ENCODE data around the gene ACAT2.
"Not testable (repeated sequence)": the region's sequence is repeated elsewhere in the genome, so short reads cannot be mapped to it uniquely, and the experiment has no call there.

The ACAT2 gene

DNA sequence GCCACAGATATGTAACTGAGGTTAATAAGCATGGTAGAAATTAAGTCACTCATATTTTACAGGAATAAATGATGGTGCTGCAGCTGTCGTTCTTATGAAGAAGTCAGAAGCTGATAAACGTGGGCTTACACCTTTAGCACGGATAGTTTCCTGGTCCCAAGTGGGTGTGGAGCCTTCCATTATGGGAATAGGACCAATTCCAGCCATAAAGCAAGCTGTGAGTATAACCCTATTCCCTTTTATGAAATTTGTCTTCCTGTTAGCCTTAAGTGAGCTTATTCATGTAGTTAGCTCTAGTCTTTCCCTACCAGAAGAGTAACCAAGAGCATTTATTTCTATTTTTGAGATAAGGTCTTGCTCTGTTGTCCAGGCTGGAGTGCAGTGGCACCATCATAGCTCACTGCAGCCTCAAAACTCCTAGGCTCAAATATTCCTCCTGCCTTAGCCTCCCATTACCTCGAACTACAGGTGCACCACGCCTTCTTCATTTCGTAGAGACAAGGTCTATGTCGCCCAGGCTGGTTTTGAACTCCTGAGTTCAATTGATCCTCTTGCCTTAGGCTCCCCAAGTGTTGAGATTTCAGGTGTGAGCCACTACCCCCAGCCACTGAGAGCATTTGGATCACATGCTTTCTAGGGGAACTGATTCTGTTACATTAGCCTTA is 15.5 kb downstream of the ACAT2 start:
- DNase-seq = no peak

DNA sequence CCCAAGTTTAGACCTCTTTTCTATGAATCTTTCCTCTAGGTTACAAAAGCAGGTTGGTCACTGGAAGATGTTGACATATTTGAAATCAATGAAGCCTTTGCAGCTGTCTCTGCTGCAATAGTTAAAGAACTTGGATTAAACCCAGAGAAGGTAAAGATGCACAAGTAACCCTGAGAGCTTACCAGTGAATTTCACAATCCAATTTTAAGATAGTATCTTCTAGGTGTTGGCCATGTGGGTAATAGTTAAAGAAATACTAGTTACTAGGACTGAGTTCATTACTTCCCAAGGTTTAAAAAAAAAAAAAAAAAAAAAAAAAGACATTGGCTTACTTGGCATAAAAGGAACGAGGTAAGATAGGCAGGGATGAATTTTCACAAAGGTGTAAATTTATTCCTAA is 16.3 kb downstream of the ACAT2 start:
- no peak for DNase-seq

DNA sequence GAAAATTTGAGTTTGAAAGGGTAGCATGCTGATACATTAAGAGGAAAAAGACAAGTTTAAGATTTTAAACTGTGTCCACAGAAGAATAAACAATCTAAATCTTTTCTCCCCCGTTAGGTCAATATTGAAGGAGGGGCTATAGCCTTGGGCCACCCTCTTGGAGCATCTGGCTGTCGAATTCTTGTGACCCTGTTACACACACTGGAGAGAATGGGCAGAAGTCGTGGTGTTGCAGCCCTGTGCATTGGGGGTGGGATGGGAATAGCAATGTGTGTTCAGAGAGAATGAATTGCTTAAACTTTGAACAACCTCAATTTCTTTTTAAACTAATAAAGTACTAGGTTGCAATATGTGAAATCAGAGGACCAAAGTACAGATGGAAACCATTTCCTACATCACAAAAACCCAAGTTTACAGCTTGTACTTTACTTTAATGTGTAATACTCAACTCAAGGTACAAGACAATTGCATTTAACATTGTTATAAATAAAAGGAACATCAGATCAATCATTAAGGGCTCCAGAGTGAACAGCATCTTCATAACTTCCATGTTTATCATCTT is 16.8 kb downstream of the ACAT2 start:
- DNase-seq = no peak

DNA sequence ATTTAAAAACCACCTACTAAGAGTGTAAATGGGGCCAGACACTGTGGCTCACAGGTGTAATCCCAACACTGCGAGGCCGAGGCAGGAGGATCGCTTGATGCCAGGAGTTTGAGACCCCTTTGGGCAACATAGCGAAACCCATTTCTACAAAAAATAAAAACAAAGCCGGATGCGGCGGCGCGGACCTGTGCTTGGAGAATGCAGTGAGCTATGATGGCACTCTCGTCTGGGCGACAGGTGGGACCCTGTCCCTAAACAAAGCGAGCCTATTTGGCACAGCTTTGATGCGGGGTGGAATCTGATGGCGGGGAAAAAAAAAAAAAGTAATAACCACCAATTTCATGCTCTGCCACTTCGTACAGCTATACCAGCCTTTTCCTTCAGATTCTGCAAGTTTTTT is 26.4 kb downstream of the ACAT2 start:
- no peak for DNase-seq

DNA sequence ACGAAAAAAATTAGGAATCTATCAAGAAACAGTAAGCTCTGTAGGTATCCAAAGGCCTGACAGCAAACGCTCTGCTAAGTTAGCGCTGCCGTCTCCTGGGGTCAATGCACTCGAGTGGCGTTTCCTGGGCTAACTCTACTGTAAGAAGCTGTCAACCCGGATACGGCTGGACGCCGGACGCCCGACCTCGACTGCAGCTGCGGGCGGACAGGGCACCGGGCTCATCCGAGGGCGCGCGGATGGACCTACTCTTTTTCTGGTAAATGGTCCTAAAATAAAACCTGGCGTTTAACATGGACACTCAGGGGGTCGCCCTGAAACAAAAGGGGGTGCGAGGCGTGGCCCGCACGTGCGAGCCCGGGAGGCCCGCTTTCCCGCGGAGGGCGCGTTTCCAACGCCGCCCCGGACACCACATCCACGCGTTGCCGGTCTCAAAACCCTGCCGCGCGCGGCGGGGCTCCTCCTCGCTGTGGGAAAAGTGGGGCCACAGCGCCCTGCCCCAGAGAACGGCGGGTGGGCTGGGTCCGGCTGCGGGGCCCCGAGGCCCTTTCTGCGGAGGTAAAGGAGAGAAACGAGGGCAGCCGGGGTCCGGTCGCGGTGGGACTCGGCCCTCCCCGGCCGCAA is 27.0 kb downstream of the ACAT2 start:
- DNase-seq = peak; percentile 11 to 29

DNA sequence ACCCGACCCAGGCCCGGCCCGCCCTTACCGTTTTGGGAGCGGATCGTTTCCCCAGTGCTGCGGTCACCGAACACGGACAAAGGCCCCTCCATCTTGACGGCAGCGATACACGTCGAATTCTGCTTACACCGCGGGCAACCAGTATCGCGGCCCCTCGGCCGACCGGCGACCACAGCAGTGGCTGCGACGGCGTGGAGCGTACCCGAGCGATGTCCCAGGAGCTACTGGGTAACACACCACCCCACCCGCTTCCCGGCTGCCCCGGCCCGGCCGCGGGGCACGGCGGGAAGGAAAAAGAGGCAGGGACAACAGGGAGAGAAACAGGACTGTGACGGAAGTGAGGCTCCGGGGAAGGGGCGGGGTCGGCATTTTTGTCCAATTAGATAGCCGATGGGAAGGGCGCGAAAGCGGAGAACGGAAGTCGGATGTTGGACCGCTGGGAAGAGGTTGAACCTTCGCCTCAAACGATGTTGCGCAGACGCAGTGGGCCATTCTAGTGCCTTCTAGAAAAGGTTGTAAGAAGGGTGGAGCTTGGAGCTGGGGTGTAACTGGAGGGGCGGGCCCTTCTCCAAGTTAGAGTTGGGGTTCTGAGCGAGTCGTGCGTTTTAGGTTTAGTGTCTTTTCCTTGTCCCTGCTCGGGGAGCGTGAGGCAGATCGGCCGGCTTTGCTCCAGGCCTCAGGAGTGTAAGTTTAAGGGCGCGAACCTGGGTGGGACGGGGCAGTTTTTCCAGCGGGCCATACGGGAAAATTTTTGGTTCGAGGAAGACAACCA is 27.7 kb downstream of the ACAT2 start, which contains the start of gene TCP1:
Gene TCP1 (minus strand): TSS at position 226 of the 772 bp plus-strand sequence. CDS start 134 bp downstream, at position 92.
- DNase-seq = peak; percentile 99

DNA sequence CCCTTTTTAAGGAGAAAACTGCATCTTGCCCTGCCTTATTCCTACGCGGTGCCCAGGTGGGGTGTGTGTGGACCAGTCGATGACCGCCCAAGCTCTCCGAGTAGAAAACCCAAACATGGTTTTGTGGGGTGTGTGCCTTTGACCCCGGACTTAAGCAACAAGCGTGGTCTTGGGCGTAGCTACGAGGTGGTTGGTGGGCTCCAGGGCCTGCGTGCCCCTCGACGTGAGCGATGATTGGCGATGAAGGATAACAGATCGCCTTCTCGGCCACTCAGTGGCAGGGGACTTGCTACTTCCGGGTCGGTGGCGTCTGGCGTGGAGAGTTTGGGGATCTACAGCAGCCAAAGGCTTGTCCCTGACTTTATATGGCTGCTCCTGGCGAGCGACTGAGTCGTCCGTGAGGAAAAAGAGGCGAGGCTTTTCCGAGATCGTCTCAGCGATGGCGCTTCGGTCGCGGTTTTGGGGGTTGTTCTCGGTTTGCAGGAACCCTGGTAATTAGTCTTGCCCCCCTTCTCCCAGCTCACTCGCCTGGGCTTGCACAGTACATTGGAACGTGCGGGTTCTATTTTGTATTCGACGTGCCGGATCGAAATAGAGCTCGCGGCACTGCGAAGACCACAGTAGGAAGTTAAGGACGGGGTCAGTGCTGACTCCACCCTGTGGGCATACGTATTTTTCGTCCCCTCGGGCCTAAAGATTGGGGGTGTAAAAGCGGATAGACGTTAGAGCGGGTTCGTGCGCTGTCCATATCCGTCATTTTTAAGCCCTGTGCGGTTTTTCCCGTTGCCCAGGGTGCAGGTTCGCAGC is 28.5 kb downstream of the ACAT2 start, which contains the start of gene MRPL18:
Gene MRPL18 (plus strand): TSS at position 319 of the 807 bp plus-strand sequence. CDS start 121 bp downstream, at position 440.
- DNase-seq = peak; percentile 89 to 91

DNA sequence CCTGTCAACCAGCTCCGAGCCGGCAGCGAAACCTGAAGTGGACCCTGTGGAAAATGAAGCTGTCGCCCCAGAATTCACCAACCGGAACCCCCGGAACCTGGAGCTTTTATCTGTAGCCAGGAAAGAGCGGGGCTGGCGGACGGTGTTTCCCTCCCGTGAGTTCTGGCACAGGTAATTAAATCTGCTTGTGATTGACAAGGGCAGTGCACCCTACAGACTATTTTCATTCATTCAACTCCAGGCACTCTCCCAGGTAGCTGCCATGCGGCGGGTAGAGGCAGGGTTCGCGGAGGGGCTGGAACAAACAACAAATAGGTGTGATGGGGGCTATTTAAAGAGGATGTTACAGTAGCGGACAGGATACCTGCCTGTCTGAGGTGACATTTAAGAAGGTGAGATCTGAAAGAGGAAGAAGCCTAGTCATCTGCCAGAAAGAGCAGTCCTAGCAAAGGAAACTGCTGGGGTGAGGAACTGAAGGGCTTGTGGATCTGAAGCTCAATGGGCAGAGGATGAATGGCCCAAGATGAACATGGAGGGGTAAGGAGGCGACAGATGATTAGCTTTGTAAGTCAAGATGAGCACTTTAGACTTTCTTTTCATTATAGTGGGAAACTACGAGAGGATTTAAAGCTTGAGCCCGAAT is 29.2 kb downstream of the ACAT2 start:
- peak in 1 of 2 donors; percentile 26 for DNase-seq

DNA sequence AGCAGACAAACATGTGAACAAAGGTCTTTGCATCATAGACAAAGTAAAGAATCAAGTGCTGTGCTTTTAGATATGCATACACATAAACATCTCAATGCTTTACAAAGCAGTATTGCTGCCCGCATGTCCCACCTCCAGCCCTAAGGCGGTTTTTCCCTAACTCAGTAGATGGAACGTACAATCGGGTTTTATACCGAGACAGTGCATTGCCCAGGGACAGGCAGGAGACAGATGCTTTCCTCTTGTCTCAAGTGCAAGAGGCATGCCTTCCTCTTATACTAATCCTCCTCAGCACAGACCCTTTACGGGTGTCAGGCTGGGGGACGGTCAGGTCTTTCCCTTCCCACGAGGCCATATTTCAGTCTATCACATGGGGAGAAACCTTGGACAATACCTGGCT is 33.1 kb downstream of the ACAT2 start:
- not testable (repeated sequence) for DNase-seq

DNA sequence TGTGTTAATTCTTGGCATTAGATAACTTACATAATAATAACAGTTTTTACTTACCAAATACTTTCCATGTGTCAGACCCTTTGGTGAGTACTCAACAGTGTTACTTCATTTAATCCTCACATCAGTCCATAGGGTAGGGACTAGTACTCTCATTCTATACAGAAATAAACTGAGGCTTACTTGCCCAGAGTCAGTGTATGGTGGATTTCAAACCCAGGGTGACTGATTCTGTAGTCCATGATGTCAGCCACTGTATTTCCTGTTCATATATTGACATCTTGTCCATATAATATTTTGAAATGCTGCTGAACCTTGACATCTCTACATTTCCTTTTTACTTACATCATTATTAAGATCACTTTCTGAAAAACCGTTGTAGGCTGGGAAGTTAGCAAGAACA is 35.7 kb downstream of the ACAT2 start:
- no peak for DNase-seq

DNA sequence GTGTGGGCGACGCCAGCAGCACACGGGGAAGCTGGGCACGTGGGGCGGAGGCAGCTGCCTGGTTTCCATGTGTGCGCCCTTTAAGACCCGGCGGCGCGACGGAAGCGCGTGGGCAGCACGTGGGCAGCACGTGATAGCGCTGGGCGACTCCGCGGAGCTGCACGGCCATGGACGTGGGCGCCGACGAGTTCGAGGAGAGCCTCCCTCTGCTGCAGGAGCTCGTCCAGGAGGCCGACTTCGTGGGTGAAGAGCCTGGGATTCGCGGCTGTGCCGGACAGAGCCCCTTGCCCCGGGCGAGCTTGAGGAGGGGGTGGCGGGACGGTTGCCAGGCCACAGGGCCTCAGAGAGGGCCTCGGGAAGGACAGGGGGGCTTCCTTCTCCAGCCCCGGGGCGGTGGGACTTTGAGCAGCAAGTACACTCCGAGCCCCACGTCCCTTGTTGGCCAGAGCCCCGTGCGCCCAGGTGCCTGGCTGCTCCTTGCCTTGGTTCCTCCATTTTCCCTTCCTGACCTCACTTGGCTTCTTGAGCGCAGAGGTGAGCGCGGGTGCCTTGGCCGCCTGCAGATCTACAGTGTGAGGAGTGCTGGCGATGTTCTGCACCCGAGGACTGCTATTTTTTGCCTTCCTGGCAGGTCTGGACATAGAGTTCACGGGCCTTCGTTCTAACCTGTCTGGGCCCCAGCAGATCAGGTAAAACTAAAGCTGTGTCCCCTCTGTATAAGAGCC is 38.5 kb downstream of the ACAT2 start, which contains the start of gene PNLDC1:
Gene PNLDC1 (plus strand): TSS at position 136 of the 725 bp plus-strand sequence. CDS start 32 bp downstream, at position 168.
- no peak for DNase-seq

DNA sequence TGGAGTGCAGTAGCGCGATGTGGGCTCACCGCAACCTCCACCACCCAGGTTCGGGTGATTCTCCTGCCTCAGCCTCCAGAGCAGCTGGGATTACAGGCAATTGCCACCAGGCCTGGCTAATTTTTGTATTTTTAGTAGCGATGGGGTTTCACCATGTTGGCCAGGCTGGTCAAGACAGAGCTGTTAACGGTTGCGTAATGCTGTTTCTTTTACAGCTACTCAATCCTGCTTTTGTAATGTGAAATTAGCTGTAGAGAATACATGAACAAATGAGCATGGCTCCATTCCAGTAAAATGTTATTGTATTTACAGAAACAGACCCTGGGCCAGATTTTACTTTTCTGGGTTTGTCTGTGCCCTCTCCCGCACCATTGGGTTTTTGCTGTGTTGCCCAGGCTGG is 40.1 kb downstream of the ACAT2 start:
- no peak for DNase-seq

DNA sequence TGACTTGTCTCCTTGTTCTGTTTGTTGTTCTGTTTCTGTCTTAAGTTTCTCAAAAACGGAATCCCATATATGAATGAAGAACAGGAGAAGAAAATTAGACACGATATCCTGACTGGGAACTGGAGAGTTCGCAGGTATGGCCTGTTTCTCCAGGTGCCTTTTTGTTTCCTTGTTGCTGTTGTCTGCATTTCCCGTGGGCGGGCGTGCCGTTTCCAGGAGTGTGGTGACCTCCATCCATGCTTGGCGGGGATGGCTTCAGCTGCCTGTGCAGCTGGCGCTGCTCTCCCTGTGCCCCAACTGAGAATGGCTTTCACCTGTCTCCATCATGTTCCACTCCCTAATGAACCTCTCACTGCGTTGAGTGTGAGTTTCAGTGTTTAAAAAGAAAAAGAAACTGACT is 42.7 kb downstream of the ACAT2 start:
- no peak for DNase-seq

DNA sequence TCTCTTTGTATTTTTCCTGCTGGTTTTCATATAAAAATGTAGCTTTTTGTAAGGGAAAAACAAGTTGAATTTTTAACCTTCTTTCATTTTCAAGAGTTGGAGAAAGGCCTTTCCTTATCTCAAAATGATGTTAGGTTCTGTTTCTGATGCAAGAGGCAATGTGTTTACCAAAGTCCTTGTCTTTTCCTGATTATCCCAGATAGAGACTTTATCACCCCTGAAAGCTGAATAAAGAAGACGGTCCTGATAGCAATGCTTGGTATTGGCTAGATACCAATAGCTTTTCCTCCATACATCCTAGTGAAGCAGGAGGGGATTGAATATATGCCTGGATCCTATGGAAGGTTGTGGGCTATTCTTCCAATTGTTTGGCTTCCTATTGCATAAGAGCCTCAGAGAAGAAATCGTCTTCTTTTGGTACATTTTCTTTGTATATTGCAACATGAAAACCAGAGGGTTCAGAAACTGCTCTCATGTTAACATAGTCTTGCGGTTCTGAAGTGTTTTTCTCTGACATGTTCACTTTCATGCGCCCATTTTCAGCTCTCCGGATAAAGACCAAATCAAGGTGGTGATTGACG is 43.7 kb downstream of the ACAT2 start:
- DNase-seq = no peak

DNA sequence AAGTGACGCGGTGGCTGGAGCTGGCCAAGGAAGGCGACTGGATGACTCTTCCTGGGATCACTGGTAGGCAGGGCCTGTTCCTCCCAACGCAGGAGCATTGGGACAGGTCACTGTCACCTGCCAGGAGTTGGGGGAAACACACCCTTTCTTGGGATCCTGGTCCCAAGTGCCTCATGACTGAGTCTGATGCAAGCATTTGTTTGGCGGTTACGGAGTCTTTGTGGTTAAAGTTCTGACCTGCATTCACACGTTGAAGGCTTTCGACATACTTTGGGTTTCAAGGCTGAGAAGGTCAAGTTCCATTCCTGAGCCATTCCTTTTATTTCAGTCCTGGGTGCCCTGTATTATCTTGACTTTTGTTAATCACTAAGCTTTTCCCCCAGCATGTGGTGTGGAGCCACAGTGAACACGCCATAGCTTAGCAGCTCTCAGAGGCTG is 44.2 kb downstream of the ACAT2 start:
- no peak for DNase-seq

DNA sequence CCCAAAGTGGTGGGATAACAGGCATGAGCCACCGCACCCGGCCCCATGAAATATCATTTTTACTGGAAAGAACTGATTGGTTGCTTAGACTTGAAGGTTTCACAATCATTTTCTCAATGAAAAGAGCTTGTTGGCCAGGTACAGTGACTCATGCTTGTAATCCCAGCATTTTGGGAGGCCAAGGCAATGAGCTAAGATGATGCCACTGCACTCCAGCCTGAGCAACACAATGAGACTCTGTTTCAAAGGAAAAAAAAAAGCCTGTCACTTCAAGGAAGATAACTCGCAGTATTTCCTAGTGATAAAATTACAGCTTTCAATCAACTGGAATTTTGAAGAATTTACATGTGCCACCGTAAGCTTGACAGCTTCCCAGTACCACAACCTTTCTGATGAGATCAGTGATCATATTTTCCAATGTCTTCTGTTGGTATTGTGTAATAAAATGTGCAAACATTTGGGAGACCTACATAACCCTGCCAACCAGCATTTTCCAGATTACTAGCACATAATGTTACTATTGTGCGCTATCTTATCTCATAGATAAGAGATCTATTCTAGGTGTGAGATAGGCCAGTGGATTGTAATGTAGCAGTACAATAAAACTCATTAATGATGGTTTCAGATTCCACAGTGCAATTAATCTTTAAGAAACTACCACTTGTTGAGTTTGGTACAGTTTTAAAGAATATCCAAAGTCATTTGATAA is 45.5 kb downstream of the ACAT2 start:
- DNase-seq = no peak

DNA sequence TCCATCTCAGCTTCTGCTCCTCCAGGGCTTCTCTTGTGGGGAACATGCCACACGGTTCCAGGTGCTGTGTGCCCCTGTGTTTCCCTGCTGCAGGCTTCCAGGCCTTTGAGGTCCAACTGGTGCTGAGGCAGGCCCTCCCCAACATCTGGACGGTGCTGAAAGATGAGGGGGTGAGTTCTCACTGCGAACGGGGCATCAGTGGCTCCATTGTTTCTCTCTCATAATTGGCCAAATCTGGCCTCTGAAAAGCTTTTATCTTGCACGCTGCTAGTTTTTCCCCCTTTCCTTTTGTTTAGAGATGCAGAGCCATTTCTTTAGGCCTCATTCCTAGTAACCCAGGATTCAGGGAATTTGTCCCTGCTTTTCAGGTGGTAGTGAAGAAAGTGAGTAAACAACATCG is 46.8 kb downstream of the ACAT2 start:
- no peak for DNase-seq

DNA sequence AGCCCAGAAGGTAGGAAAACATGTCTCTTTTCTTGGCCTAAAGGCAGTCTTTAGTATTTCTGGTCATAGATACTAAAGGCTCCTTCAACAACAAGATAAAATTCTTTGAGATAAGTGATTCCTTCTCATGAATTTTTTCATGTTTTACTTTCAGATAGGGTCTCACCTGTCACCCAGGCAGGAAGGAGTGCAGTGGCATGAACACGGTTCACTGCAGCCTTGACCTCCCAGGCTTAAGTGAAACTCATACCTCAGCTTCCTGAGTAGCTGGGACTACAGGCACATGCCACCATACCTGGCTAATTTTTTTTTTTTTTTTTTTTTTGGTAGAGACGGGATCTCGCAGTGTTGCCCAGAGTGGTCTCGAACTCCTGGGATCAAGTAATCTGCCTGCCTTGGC is 47.3 kb downstream of the ACAT2 start:
- no peak for DNase-seq

DNA sequence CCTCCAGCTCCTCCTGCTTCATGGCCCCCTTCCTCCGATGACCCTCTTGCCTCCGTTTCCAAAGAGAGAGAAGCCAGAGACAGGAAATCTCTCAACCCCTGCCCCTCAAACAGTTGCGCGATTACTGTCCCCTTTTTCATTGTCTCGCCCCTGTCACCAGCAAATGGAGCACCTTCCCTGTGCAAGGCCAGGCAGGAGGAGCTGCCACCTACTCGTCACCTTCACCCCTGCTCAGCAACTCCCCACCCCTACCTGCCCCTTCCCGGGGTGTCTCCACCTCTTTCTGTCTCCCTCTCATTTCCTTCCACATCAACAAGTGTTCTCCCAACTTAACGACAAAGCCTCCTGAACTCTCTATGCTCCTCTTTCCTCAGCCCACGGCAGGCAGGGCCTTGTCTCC is 51.9 kb downstream of the ACAT2 start:
- no peak for DNase-seq

DNA sequence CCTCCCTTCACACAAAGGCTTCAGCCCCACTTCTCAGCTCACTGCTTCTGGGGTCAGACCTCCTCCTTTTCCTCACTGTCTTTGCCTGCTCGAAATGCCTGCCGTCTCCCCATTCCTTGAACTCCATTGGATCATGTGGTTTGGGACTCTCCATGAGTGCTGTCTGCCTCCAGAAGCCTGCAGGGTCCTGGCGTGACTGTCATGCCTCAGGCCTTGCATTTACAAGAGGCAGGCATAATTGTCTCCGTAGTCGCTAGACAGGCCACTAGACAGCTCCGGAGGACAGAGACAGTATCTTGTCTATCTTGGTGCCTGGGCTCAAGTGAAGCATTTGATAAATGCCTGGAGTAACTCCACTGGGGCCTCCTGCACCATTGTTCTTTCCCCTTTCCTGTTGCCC is 53.6 kb downstream of the ACAT2 start:
- no peak for DNase-seq
